Measurements from ENCODE around the gene PWWP2B.
"Not testable (repeated sequence)": the region's sequence is repeated elsewhere in the genome, so short reads cannot be mapped to it uniquely, and the experiment has no call there.

The PWWP2B gene

GRCh38 chr10:132382231-132382922, 14.6 kb upstream of the PWWP2B start:
- no peak for DNase-seq

GRCh38 chr10:132383101-132383500, 13.9 kb upstream of the PWWP2B start:
- no peak for DNase-seq

- DNase-seq = no peak
Measured at GRCh38 chr10:132383751-132384196, 13.2 kb upstream of the PWWP2B start.

- DNase-seq = no peak
Measured at GRCh38 chr10:132384618-132385388, 12.2 kb upstream of the PWWP2B start.

GRCh38 chr10:132385389-132385667, 11.7 kb upstream of the PWWP2B start:
- peak in 1 of 2 donors; percentile 32 for DNase-seq

GRCh38 chr10:132385721-132386418, 11.1 kb upstream of the PWWP2B start:
- DNase-seq = no peak

GRCh38 chr10:132386419-132386831, 10.6 kb upstream of the PWWP2B start:
- DNase-seq = no peak

GRCh38 chr10:132386896-132387295, 10.1 kb upstream of the PWWP2B start:
- not testable (repeated sequence) for DNase-seq

GRCh38 chr10:132387764-132388210, 9.2 kb upstream of the PWWP2B start:
- DNase-seq = peak; percentile 29 to 53

- no peak for DNase-seq
Measured at GRCh38 chr10:132388891-132389432, 8.0 kb upstream of the PWWP2B start.

GRCh38 chr10:132389433-132390169, 7.4 kb upstream of the PWWP2B start:
- DNase-seq = no peak

GRCh38 chr10:132390170-132390920, 6.7 kb upstream of the PWWP2B start:
- no peak for DNase-seq

GRCh38 chr10:132390921-132391675, 5.9 kb upstream of the PWWP2B start:
- DNase-seq = no peak

GRCh38 chr10:132391676-132392020, 5.4 kb upstream of the PWWP2B start:
- DNase-seq = no peak

GRCh38 chr10:132392184-132392800, 4.7 kb upstream of the PWWP2B start:
- DNase-seq = no peak

GRCh38 chr10:132392811-132393694, 3.9 kb upstream of the PWWP2B start:
- DNase-seq = no peak

- no peak for DNase-seq
Measured at GRCh38 chr10:132393695-132394181, 3.3 kb upstream of the PWWP2B start.

- DNase-seq = no peak
Measured at GRCh38 chr10:132394201-132394811, 2.7 kb upstream of the PWWP2B start.
